HK-2 (cell line): ENCODE measurements around the gene KCNJ9.
A peak's percentile ranks its signal among the peaks of the same experiment; 100 is the strongest.

Experiments used
- DNase-seq: peaks from one replicate; pipeline ENCODE4 v3.0.0-alpha.2; 2018; ENCODE audit not compliant: unreplicated experiment

The KCNJ9 gene

DNA sequence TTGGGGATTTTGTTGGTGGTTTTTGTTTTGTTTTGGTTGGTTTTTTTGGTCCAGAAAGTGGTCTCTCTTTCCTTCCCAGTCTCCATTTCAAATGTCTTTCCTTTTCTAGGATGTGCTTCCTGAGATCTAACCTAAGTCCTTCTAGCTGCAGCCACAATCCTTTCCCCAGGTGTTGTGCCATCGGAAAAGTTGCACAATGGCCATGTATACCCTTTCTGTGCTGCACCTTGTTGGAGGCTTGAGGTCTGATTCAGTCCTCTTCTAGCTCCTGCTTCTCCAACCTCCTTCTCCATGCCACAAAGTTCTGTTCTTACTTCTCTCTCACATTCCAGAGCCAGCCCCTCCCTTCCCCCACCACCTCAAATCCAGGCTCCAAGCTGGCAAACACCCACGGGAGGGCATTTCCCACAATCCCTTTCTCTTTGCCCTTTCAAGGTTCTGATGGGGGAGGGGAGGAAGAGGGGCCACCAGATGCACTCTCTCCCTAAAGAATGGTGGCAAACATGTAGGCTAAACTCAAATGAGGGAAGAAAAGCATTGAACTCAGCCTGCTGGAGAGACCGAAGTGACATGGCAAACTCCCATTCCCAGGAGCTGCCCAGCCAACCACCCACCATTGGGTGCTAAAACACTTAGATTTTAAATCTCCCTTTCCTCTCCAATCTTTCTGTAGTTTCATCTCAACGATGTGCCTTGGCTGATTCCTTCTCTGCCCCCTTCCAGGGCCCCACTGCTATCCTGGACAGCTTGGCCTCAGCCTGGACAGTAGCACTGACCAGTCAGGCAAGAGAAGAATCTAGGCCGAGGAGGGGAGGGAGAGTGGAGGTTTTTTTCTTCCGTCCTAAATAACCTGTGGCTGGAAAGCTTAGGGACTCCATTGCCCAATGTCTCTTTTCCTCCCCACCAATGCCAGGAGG is 14.3 kb upstream of the KCNJ9 start:
- no peak for DNase-seq

- DNase-seq, result no peak
These were observed 13.1 kb upstream of the KCNJ9 start for GRCh38 chr1:160068225-160068624.

DNA sequence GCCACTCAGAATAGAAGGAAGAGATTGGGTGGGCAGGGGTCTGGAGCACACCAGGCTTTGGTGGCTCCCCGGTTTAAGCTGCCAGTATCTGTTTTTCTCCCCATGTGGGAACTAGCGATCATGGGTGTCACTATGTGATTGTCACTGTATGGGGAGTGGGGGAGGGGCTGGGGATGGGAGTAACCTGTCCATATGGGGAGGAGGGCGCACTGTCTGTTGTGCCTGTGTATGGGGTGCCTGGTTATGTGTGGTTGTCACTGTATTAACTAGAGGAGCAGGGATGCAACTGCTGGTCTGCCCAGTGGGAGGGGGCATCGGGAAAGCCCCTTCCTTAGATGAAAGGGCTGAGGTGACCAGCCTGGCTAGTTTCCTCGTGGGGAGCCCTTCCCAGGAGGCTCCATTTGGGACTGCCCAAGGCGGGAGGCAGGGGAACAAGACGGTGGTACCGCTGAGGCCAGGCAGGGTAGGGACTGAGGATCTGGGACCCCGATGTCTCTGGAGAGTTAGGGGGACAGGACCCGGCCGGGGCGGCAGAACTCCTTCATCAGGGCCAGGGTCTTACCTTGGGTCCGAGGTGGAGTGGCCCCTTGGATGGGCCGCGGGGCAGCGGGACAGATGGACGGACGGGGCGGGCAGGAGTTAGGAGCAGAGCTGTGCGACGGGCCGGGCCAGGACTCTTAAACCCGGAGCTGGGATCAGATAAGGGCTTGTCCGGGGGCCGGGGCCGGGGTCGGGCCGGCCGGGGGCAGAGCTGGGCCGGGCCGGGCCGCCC is 11.7 kb upstream of the KCNJ9 start, which contains the start of gene KCNJ10:
TSS of gene KCNJ10 (minus strand) at position 701 of the 772 bp plus-strand sequence. CDS start 27,628 bp downstream, outside the sequence.
- no peak for DNase-seq

DNA sequence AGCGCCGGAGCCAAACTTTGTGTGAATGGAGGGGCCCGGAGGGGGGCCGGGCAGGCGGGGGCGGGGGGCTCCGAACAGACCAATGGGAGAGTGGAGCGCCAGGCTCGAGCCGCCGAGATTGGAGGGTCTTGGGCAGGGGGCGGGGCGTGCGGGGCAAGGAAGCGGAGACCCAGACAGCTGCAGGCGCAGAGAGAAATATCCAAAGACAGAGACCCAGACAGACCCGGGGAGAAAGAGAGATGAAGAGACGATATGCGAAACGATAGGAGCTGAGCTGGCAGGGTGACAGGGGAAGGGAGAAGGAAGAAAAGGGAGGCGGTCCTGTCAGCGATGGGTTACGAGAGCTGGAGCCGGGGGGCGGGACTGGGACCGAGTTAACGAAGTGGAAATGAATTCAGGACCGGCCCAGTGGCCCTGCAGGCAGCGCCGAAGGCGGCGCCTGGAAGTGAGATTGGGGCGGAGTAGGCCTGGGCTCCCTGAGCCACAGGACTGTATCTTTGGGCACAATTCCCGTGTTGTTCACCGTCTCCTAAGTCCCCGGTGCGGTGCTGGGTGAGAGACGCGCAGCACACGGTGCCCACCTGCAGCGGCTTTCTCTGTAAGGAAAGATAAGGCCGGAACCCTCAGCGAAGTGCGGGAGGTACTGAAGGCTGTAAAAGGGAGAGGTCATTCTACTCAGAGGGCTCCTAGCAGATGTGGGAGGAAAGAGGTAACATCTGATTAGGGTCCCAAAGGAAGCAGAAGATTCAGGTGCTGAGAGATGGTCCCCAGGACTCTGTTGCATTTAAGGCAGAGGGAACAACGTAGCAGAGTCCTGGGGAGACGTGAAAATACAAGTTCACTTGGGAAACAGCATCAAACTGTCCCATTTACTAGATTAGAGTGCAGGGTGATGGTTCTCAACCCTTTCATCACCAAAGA is 10.8 kb upstream of the KCNJ9 start:
- DNase-seq, result peak; percentile 9

DNA sequence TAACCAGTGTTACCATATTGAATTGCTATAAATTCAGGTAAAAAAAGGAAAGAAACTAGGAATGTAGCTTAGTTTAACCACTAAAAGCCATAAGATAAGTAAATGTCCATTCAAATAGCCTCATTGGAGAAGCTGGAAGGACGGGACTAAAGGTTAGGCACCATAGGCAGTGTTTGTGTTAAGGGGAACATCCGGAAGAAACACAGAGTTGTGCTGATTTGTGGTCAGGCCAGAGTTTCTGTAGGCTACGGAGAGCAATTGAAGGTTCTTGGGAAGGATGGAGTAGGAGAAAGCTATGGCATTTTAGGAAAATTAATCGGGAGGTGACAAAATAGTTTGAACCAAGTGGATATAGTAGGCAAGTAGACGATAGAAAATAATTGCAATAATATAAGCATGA is 10.0 kb upstream of the KCNJ9 start:
- DNase-seq, result no peak

GRCh38 chr1:160074865-160075264 is 6.5 kb upstream of the KCNJ9 start:
- no peak for DNase-seq

DNA sequence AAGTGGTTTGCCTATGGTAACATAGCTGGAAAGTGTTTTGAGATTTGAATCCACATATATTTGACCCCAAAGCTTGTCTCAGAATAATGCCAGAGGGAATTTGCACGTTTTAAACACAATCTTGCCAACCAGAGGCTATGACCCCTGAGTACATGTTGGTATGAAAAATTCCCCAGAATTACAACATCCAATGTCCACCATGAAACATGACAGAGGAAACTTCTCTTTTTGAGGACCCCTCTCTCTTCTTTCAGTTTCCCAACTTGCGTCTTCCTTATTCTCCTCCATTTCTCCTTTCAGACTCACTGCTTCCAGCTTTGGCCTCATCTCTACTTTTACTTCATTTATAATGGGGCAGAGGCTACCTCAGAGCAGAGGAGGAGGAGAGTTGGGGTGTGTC is 5.5 kb upstream of the KCNJ9 start:
- DNase-seq, result no peak

DNA sequence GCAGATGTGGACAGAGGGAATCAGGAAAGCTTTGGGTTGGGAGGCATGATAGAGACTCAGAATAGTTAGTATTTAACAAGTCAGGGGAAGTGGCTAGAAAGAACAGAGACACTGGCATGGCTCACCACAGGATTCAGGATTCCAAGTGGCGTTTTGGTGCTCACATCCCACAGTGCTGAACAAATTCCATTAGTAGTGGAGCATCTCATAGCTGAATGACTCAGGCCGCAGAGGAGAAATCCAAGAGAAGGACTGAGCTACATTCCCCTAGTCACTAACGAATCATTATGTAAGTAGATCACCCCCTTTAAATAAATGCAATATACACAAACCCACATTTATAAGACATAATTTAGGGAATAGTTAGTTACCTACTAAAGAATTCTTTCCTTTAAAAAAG is 5.0 kb upstream of the KCNJ9 start:
- no peak for DNase-seq

DNA sequence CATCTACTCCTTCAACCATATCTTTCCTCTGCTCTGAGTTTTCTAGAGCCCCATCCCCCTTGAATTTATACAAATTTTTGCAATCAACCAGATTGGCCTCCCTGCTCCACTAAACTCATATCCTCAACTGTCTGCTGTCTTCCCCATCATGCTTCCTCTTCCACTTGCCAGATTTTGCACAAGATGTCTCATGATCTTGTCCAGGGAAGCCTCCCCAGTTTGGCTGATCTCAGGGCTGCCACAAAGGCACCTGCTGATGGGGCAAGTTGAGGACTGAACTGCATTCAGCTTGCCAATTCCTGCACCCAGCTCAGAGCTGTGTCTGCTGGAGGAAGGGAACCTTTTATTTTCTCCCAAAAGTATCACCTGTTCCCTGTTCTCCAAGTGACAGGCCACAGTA is 3.9 kb upstream of the KCNJ9 start:
- DNase-seq, result no peak

GRCh38 chr1:160078512-160079195 is 2.7 kb upstream of the KCNJ9 start:
- peak; percentile 58 for DNase-seq

GRCh38 chr1:160079448-160079847 is 1.9 kb upstream of the KCNJ9 start:
- no peak for DNase-seq

GRCh38 chr1:160080381-160081100 is 797 bp upstream of the KCNJ9 start:
- no peak for DNase-seq

DNA sequence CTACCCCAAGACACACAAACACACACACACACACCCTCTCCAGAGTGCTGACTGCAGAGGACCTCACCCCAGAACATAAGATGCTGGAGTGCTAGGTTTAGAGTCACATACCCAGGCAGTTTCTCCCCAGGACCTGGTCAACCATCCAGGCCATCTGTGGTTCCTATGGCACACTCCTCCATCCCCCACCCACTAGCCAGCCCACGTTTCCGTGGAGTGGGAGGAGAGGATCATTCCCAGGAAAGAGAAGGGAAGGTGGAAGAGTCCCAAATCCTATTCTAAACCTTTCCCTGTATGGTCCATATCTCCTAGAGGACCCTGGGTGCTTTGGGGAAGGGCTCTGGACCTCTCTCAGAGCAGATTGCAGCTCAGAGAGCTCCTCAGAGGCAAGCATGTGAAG is 1.1 kb downstream of the KCNJ9 start:
- DNase-seq, result no peak

DNA sequence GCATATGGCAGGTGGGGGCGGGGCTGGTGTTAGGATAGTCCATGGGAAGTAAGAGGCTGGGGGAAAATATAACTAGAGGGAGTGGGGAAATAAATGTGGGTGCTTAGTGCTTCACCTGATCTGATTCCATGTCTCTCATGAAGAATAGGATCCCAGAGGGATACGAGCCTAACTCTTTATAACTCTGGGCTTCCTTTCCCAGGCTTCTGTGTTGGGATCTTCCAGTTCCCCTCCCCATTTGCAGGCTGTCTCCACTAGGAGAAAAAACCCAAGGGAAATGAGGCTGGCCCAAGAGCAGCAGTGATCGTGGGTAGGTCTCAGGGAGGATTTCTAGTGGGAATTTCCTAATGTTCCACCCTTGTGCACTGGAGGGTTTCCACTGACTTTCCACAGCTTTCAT is 1.6 kb downstream of the KCNJ9 start:
- DNase-seq, result no peak

DNA sequence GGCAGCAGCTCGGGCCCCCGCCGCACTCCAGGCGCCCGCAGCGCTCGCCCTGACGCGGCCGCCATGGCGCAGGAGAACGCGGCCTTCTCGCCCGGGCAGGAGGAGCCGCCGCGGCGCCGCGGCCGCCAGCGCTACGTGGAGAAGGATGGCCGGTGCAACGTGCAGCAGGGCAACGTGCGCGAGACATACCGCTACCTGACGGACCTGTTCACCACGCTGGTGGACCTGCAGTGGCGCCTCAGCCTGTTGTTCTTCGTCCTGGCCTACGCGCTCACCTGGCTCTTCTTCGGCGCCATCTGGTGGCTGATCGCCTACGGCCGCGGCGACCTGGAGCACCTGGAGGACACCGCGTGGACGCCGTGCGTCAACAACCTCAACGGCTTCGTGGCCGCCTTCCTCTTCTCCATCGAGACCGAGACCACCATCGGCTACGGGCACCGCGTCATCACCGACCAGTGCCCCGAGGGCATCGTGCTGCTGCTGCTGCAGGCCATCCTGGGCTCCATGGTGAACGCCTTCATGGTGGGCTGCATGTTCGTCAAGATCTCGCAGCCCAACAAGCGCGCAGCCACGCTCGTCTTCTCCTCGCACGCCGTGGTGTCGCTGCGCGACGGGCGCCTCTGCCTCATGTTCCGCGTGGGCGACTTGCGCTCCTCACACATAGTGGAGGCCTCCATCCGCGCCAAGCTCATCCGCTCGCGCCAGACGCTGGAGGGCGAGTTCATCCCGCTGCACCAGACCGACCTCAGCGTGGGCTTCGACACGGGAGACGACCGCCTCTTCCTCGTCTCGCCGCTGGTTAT is 2.8 kb downstream of the KCNJ9 start:
- DNase-seq, result no peak

GRCh38 chr1:160084771-160085321 is 3.5 kb downstream of the KCNJ9 start:
- no peak for DNase-seq

- peak; percentile 71 for DNase-seq
These were observed 4.5 kb downstream of the KCNJ9 start for GRCh38 chr1:160085686-160086455.

DNA sequence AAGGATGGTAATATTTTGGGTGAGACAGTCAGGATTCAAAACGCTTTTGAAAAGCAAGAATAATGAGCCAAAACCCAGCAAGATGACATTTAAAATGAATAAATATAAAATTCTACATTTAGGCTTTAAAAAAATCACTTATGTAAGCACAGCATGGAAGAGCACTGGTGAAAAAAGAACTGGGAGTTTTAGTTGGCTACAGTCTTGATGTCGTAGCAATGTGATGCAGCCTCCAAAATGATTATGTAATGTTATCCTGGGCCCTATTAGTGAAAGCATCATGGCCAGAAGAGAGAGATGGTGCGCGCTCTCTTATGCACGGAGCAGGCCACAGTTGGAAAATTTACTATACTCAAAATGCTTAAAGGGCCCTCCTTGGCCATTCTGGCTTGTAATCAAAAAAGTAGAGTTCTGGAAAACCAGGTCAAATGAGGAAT is 5.1 kb downstream of the KCNJ9 start:
- no peak for DNase-seq
